Stimulated activated naive CD8-positive, alpha-beta T cell treated with anti-CD3 and anti-CD28 coated beads, Interleukin-15, amount 100 ng/mL, for 72 hours (primary cell): Measurements from ENCODE around the gene TECTB.

Experiments
- ATAC-seq: fragments of 150-1000 bp; cut with Tn5 transposase; 2 replicates; pipeline ENCODE4 v1.10.0; 2021; ENCODE audit warnings: mild to moderate bottlenecking, moderate library complexity
- DNase-seq, 2 donors: peaks; one replicate each; pipeline ENCODE4 v3.0.0; 2021 to 2022
- H3K27ac Mint-ChIP-seq, 2 donors: one replicate each; pipeline ENCODE4 v1.8.0; 2022; ENCODE audit warnings: mild to moderate bottlenecking in 2 of 2, mixed read lengths in 2 of 2, moderate library complexity in 2 of 2
- H3K27me3 Mint-ChIP-seq: one replicate; pipeline ENCODE4 v1.8.0; 2022; ENCODE audit warnings: mixed read lengths
- H3K4me1 Mint-ChIP-seq: one replicate; pipeline ENCODE4 v1.8.0; 2022; ENCODE audit warnings: mild to moderate bottlenecking, mixed read lengths
- H3K4me3 Mint-ChIP-seq, 2 donors: one replicate each; pipeline ENCODE4 v1.8.0; 2022; ENCODE audit warnings: mild to moderate bottlenecking in 2 of 2, mixed read lengths in 2 of 2, moderate library complexity in 1 of 2
- H3K9me3 Mint-ChIP-seq, 2 donors: one replicate each; pipeline ENCODE4 v1.8.0; 2022; ENCODE audit warnings: mixed read lengths in 2 of 2

TECTB gene

DNA sequence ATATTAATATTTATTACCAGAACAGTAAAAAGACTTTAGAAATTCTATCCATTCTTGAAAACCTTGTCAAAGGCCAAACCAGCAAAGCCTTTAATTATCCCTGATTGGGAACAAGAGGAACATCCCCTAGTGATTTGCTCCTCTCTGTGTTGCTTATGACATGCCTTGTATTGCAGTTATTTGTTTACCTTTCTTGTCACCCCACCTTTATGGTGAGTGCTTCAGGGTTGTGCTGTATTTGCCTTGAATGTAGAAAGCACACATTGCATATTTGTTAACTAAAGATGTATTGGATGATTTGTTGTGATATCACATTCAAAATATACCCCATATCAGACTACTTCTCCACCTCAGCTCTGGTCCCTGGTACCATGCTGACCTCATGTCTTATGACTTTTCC is 23.5 kb upstream of the TECTB start:
- ATAC-seq = no peak
- peaks cover 10% of the 10 kb centered on the region for H3K27me3 Mint-ChIP-seq

DNA sequence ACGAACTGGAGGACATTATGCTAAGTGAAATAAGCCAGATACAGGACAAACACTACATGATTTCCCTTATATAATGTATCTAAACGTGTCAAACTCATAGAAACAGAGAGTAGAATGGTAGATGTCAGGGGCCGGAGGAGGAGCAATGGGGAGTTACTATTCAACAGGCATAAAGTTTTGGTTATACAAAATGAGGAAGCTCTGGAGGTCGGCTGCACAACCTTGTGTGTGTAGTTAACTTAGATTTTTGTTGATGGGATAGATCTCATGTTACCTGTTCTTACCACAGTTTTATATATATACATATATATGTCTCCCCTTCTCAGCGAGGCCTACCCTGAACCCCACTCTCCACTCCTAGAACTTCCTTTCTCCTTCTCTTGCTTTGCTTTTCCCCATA is 22.4 kb upstream of the TECTB start:
- ATAC-seq = no peak
- DNase-seq = no peak
- Mint-ChIP-seq H3K27me3 (peaks cover 10% of the 10 kb centered on the region), H3K9me3 (no peaks in the 10 kb centered on the region), H3K4me3 (no peak overlapping the region), H3K4me1 (no peaks in the 10 kb centered on the region), H3K27ac (no peak overlapping the region)

More for the DNA sequence above, 23.5 kb upstream of the TECTB start:
- no peaks in the 10 kb centered on the region for H3K4me1 Mint-ChIP-seq
- no peaks in the 10 kb centered on the region for H3K9me3 Mint-ChIP-seq
- H3K27ac Mint-ChIP-seq = no peak overlapping the region
- DNase-seq = no peak
- no peak overlapping the region for H3K4me3 Mint-ChIP-seq

DNA sequence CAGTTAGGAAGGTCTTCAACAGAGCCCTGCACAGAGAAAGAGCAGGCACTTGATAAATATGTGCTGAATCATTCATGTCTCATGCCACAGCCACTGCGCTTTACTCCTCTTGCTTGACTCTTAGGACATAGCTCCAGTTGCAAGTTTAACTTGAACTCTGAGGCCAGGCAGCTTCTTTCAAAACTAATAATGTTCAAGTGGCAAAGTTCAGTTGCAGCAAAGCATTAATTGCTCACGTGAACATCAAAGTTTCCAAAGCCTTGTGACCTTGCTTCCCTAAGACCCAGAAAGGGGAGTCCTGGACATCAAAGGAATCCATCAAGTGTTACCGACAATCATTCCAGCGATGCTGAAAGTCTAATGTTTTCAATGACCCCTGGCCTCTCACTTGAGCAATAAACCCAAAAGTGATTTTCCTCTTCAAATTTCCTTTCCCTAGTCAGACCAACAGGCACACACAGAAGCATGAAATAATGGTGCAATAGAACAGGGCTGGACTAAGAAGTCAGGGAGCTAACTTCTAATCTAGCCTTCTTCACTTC is 21.8 kb upstream of the TECTB start:
- H3K9me3 Mint-ChIP-seq = no peaks in the 10 kb centered on the region
- ATAC-seq (no peak), DNase-seq (no peak)
- no peaks in the 10 kb centered on the region for H3K4me1 Mint-ChIP-seq
- H3K4me3 Mint-ChIP-seq = no peak overlapping the region
- no peak overlapping the region for H3K27ac Mint-ChIP-seq
- H3K27me3 Mint-ChIP-seq = peaks cover 10% of the 10 kb centered on the region

DNA sequence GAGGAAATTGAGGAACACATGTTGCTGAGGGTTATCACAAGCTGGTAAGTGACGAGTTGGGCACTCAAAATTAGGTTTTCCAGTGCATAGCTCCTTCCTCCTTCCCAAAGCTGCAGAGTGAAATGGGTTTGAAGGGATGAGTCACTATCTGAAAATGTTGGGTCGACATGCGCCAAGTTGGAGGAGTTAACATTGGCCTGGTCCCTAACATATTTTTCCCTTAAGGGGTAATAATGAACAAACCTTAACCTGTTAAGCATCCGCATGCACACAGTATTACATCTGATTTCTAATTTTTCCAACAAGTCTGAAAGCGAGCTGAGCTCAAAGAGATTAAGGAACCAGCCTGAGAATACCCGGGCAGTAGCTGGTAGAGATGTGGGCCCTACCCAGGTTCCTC is 20.7 kb upstream of the TECTB start:
- peaks cover 16% of the 10 kb centered on the region for H3K27me3 Mint-ChIP-seq
- no peak for ATAC-seq
- no peaks in the 10 kb centered on the region for H3K4me1 Mint-ChIP-seq
- DNase-seq = no peak
- no peaks in the 10 kb centered on the region for H3K9me3 Mint-ChIP-seq
- no peak overlapping the region for H3K4me3 Mint-ChIP-seq
- no peak overlapping the region for H3K27ac Mint-ChIP-seq

DNA sequence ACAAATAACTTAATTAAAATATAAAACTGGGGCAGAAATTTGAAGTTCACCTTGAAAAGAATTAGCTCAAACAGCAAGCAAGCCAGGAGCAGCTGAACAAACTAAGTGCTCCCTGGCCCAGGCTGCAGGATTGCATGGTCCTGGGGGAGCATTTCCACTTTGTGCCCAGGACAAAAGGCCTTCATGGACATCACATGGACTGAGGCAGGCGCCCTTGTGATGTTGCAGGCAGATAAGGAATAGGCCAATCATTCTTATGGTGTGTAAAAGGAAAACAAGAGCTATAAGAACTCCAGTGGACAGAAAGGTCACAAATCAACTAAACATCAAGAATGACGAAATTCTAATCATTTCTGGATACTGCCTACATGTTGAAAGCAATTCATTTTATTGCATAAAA is 17.5 kb upstream of the TECTB start:
- Mint-ChIP-seq H3K27me3 (peaks cover 29% of the 10 kb centered on the region), H3K4me1 (peaks cover 6% of the 10 kb centered on the region), H3K9me3 (no peaks in the 10 kb centered on the region), H3K4me3 (no peak overlapping the region), H3K27ac (no peak overlapping the region)
- ATAC-seq = no peak
- DNase-seq = no peak

DNA sequence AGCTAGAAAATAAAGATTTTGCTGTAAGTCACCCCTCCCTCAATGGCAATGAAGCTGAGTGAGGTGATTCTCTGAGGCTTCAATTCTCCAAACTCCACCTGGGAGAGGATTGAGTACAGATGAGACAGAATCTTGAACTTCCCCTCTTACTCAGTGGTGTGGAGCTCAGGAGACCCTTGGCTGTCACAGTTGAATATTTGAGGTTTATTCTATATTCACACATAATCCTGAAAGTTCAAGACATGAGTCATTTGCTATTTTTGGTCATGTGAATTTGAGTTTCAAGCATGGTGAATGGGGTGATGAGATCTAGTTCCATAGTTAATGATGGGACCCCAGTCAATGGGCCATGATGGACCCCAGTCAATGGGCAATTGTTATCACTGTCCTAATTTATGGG is 13.9 kb upstream of the TECTB start:
- no peak overlapping the region for H3K27ac Mint-ChIP-seq
- ATAC-seq (no peak), DNase-seq (no peak)
- H3K27me3 Mint-ChIP-seq = peaks cover 22% of the 10 kb centered on the region
- peaks cover 6% of the 10 kb centered on the region for H3K4me1 Mint-ChIP-seq
- H3K9me3 Mint-ChIP-seq = no peaks in the 10 kb centered on the region
- no peak overlapping the region for H3K4me3 Mint-ChIP-seq

DNA sequence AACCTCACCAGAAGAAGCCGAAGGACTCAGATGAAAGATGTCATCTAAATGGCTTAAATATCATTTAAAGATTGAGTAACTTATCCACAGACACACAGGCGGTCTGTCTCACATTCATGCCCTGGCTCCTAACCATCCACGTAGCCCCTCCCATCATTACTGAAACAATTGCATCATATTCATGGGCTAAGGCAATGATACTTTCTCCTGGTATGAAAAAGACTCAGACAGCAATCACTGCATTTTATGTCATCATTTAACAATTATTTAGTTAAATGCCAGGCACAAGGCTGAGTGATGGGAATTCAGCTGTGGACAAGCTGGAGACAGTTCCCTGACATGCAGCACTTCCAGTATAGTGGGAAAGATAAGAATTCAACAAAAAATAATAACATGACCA is 11.2 kb upstream of the TECTB start:
- ATAC-seq (no peak), DNase-seq (no peak)
- Mint-ChIP-seq H3K9me3 (no peaks in the 10 kb centered on the region), H3K4me1 (peaks cover 6% of the 10 kb centered on the region), H3K4me3 (no peak overlapping the region), H3K27me3 (peaks cover 22% of the 10 kb centered on the region), H3K27ac (no peak overlapping the region)

DNA sequence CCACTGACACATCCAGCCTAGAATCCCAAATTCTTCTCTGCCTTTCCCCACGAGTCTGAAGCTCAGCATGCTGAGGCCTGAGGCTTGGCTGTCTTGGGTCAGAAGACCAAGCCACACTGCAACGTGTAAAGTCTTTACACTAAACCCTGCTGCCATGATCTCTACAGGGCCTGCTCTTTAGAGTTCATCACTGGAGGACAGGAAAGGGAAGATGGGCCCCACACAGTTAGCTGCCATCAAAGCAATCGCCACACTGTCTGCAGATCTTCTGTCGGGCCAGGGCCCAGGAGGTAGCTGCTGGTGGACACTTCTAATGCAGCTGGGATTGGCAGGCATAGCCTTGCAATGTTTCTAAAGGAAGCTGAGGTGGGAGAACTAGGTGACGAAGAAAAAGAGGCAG is 8.4 kb upstream of the TECTB start:
- Mint-ChIP-seq H3K27me3 (peaks cover 27% of the 10 kb centered on the region), H3K4me3 (no peak overlapping the region), H3K4me1 (no peaks in the 10 kb centered on the region), H3K27ac (no peak overlapping the region), H3K9me3 (no peaks in the 10 kb centered on the region)
- DNase-seq (no peak), ATAC-seq (no peak)

DNA sequence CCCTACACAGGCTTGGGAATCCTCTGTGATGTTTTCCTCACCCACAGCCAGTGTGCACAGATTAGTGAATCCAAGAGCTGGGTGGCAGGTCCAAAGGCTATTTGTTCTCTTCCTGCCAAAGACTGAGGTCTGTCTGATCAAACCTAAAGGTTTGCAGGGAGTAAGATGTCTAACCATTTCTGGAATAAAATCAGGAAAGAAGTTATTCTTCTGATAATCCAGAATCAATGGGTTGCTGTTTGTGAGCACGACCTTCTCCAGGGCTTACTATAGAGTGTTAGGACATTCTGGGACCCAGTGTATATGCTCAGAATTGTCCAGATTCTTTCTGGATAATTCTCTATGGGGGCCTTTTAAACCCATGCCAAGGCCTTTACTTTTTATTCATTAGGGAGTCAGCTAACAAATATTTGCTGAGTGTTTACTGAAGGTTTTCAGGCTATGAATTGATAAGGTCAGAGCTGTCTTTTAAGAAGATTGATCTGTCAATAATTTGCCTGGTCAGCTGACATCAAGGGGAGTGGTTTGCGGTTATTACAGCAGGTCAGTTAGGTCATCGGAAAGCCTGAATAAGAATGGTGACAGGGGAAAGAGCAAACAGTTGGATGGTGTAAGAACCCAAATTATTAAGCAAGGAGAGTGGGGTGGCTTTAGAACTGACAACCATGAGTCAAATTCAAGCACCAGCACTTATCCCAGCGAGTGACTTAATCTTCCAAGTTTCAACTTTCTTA is 7.5 kb upstream of the TECTB start:
- Mint-ChIP-seq H3K4me1 (no peaks in the 10 kb centered on the region), H3K9me3 (no peaks in the 10 kb centered on the region), H3K4me3 (no peak overlapping the region), H3K27ac (no peak overlapping the region), H3K27me3 (peaks cover 24% of the 10 kb centered on the region)
- DNase-seq (no peak), ATAC-seq (no peak)

DNA sequence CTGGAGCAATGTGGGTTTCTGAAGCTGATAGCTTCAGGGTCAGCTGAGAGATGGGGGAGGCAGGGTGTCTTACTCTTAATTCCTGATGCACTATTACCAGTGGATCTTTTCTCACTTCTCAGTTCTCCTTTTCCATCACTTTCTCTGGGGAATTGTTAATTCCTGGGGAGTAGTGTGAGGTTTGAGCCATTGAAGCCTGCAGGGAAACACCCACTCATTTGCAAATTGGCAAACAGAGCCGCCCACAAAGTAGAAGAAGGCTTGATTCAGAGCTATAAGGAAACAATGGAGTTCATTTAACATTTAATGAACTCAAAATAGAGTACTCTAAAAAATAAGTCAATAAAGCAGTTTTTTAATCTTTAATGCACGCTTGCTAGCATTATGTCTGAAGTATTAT is 4.3 kb upstream of the TECTB start:
- H3K27ac Mint-ChIP-seq = no peak overlapping the region
- ATAC-seq (no peak), DNase-seq (no peak)
- no peaks in the 10 kb centered on the region for H3K9me3 Mint-ChIP-seq
- no peaks in the 10 kb centered on the region for H3K4me1 Mint-ChIP-seq
- peaks cover 35% of the 10 kb centered on the region for H3K27me3 Mint-ChIP-seq
- H3K4me3 Mint-ChIP-seq = no peak overlapping the region

DNA sequence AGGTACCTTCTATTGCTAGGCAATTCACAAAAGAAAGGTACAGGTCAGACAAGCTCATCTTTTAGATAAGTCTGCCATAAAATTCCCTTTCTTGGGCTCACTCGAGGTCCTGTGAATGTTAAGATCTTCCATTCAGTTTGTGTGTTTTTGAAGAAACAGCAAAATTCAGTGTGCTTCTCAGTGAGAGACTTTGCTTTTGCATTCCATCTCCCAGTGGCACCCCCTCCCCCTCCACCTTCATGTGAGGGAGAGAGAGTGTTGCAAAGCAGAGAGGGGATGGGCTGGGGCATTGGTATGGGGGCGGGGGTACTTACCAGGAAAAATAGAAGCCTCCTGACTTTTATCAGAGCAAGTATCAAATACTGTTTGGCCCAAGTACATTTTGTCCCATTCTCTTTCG is 3.8 kb upstream of the TECTB start:
- Mint-ChIP-seq H3K27ac (no peak overlapping the region), H3K4me3 (no peak overlapping the region), H3K4me1 (no peaks in the 10 kb centered on the region), H3K27me3 (peaks cover 36% of the 10 kb centered on the region), H3K9me3 (no peaks in the 10 kb centered on the region)
- no peak for ATAC-seq
- no peak for DNase-seq

DNA sequence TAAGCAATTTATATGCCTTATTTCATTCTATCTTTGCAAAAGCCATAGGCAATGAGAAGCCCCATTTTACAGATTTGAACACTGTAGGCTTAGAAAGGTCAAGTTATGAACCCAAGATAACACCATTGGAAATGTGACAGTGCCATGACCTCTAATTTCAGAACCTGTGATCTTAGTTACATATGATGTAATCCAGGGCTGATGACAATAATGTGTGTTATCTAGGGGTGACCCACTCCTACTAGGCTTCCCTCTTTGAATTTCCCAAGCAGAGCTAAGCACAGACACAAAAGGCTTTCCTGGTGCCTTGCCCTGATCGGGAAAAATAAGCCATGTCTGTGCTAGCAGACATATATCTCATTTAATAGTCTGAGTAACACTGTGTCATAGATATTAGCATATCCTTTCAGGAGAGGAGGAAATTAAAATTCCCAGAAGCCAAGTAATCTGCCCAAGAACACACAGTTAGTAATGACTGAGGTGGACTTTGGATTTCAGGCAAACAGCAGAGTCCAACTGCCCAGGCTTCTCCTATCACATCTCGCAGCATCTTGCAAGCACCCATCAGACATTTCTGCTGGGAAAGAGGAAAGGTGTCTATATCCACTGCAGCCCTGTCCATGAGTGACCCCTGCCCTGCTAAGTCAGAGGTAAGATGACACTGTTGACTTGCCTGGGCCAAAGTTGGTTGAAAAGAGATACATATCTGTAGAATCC is 2.8 kb upstream of the TECTB start:
- Mint-ChIP-seq H3K9me3 (no peaks in the 10 kb centered on the region), H3K4me1 (no peaks in the 10 kb centered on the region), H3K27me3 (peaks cover 45% of the 10 kb centered on the region), H3K4me3 (no peak overlapping the region), H3K27ac (no peak overlapping the region)
- no peak for ATAC-seq
- DNase-seq = no peak

DNA sequence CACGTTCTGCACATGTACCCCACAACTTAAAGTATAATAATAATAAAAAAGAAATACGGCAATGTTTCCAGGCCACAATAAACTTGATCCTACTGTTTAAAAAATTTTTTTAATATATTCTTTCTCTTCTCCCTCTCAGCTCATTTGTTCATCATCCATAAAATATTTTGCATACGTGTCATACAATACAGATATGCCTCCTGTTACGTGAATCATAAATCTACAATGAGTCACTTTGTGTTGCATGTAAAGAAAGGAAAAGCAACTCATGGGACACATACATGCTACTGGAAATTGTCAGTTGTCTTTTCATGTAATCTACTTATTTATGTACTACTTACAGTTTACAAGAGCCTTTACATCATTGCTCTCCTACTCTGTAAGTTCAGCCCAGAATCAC is 1.1 kb upstream of the TECTB start:
- Mint-ChIP-seq H3K27me3 (peaks cover 49% of the 10 kb centered on the region), H3K4me3 (no peak overlapping the region), H3K9me3 (no peaks in the 10 kb centered on the region), H3K27ac (no peak overlapping the region), H3K4me1 (no peaks in the 10 kb centered on the region)
- DNase-seq (no peak), ATAC-seq (no peak)

DNA sequence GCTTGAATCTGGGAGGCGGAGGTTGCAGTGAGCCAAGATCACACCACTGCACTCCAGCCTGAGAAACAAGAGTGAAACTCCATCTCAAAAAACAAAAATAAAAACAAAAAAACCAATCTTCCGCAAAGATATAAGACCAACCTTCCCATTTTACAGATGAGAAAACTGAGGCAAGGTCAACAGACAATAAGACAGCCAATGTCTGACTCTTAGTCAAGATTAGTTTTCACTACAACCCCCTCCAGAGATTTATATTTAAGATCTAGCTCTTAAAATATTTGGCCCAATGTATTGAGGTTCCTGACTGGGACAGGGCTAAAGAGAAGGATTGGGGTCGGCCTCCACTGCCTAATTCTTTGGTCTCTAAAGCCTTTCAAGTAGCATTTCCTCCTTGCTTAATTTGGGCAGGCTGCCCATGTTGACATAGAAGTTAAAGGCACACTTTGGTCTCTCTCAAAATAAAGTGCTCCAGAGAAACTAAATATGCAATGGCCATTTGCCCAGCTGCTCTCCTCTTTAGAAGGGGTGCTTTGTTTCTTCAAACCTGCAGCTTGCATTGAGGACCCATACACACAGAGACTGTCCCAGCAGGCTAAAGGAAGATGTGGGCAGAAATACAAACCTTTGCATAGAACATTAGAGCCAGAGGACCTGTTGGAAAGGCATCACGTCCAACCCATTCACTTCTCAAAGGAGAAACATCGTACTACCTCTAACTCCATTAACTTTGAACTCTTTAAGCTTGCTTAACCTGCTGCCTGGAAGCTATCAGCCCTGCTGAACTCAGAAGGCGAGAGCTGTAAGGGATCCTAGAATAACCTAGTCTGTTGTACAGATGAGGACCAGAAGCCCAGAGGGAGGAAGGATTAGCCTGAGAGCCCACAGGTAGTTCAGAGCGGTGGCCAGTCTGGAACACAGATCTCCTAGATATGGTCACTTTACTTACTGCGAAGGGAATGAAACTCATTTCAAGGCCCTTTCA is 3.9 kb downstream of the TECTB start:
- DNase-seq (no peak), ATAC-seq (no peak)
- H3K4me1 Mint-ChIP-seq = no peaks in the 10 kb centered on the region
- H3K27me3 Mint-ChIP-seq = peaks cover 29% of the 10 kb centered on the region
- no peak overlapping the region for H3K27ac Mint-ChIP-seq
- no peak overlapping the region for H3K4me3 Mint-ChIP-seq
- no peaks in the 10 kb centered on the region for H3K9me3 Mint-ChIP-seq

DNA sequence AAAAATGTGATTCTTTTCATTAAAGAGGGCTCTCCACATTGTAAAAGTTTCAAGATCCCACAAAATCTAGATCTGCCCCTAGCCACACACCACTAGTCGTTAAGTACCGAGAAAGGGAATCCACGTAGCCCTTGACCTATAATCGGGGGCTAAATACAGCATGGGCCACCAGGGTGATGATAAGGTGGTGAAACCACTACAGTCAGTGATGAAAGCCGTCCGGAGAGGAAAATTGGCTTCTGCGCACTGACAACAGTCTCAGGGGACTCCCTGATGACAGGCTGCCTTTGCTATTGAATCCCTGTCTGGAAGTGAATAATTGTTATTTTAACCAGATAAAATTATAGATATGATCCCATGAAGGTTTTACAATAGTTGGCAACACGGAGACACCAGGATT is 4.6 kb downstream of the TECTB start:
- ATAC-seq (no peak), DNase-seq (no peak)
- Mint-ChIP-seq H3K4me1 (no peaks in the 10 kb centered on the region), H3K9me3 (no peaks in the 10 kb centered on the region), H3K27me3 (peaks cover 27% of the 10 kb centered on the region), H3K4me3 (no peak overlapping the region), H3K27ac (no peak overlapping the region)

DNA sequence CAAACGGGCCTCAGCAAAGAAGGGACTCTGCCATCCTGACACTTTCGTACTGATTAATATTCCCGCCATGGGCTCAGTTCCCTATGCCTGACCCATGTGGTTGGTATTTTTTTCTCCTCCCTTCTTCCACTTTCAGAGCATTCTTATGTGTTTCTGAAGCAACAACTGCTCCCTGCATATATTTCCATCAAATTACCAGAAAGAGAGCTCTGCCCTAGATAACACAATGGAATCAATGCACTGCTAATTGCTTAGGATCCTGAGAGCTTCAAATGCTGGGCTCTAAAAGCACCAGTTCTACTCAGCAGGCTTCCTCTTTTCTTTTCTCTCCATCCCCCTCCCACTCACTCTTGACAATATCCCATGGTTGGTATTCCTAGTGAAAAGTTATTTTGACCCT is 5.3 kb downstream of the TECTB start:
- H3K27me3 Mint-ChIP-seq = peaks cover 27% of the 10 kb centered on the region

More for the DNA sequence above, 5.3 kb downstream of the TECTB start:
- H3K4me1 Mint-ChIP-seq = no peaks in the 10 kb centered on the region
- no peak overlapping the region for H3K4me3 Mint-ChIP-seq
- no peak for ATAC-seq
- no peaks in the 10 kb centered on the region for H3K9me3 Mint-ChIP-seq
- no peak overlapping the region for H3K27ac Mint-ChIP-seq
- DNase-seq = no peak
